ENCODE results near the gene HM13. TPM values are rescaled to one million over a fixed set of nuclear protein-coding genes. Genes with fewer than 3 reads are reported as not detected.
A peak's percentile ranks its signal among the peaks of the same experiment; 100 is the strongest.

The HM13 gene
- total RNA-seq, 1 experiment from 2014 or later: 103 TPM

- peaks cover 33% of the 10 kb centered on the region for H3K4me1 Mint-ChIP-seq
- peaks cover 8% of the 10 kb centered on the region for H3K36me3 Mint-ChIP-seq
- H3K9me3 Mint-ChIP-seq: no peaks in the 10 kb centered on the region
- ChIA-PET POLR2A (interaction anchor here (0.6 to 6.4 kb wide), 3 partner anchors 10 to 30 kb away, joined by 3 to 73 read pairs (median 9); no protein-coding TSS in a partner anchor), CTCF (interaction anchor here (0.8 to 17.0 kb wide), 4 partner anchors 10 to 43 kb away, joined by 3 to 927 read pairs (median 25); no protein-coding TSS in a partner anchor)
- peak overlapping the region; percentile 26; the same call in 1 of the 2 replicates for H3K4me3 Mint-ChIP-seq
- no peak for ATAC-seq
- TF ChIP-seq CBFB (CRISPR knock-in tag; IDR thresholded peaks at IDR 0.05; ENCODE audit: low read depth) (no peak), ZBTB43 (CRISPR knock-in tag; IDR thresholded peaks at IDR 0.05) (0 out of 2 replicates have a peak, but pooled peaks have one; percentile 24)
- peaks cover 2% of the 10 kb centered on the region; the same call in 1 of the 2 replicates for H3K27me3 Mint-ChIP-seq (ENCODE audit: low read depth)
- DNase-seq (ENCODE audit: low spot score): no peak
- peak overlapping the region; percentile 96 for H3K27ac Mint-ChIP-seq
Observed at GRCh38 chr20:31602779-31603441, 88.7 kb downstream of the HM13 start.

GRCh38 chr20:31603822-31604566, 89.8 kb downstream of the HM13 start:
- ATAC-seq: peak; percentile 43
- DNase-seq (ENCODE audit: low spot score): peak; percentile 99
- CTCF ChIA-PET: interaction anchor here (0.9 to 17.0 kb wide), 12 partner anchors 8 to 120 kb away, joined by 3 to 927 read pairs (median 8); no protein-coding TSS in a partner anchor
- peaks cover 42% of the 10 kb centered on the region for H3K4me1 Mint-ChIP-seq
- no peaks in the 10 kb centered on the region for H3K9me3 Mint-ChIP-seq
- H3K4me3 Mint-ChIP-seq: peak overlapping the region; percentile 96
- H3K27me3 Mint-ChIP-seq (ENCODE audit: low read depth): peaks cover 2% of the 10 kb centered on the region; the same call in 1 of the 2 replicates
- H3K27ac Mint-ChIP-seq: peak overlapping the region; percentile 99
- peaks cover 8% of the 10 kb centered on the region for H3K36me3 Mint-ChIP-seq
- POLR2A ChIA-PET: interaction anchor here (0.6 to 6.4 kb wide), 14 partner anchors 8 to 116 kb away, joined by 3 to 73 read pairs (median 7); no protein-coding TSS in a partner anchor
- TF ChIP-seq NFATC4 (CRISPR knock-in tag; IDR thresholded peaks at IDR 0.05) (no peak), ERG (CRISPR knock-in tag; IDR thresholded peaks at IDR 0.05) (no peak), GTF2I (CRISPR knock-in tag; conservative IDR thresholded peaks at IDR 0.05) (0 out of 2 replicates have a peak, but pooled peaks have one; percentile 3), E2F4 (CRISPR knock-in tag; IDR thresholded peaks at IDR 0.05; ENCODE audit: borderline replicate concordance, low read depth) (no peak), ATF6 (CRISPR knock-in tag; IDR thresholded peaks at IDR 0.05) (no peak), ELF4 (CRISPR knock-in tag; IDR thresholded peaks at IDR 0.05; ENCODE audit: low read depth) (no peak), FOXJ3 (CRISPR knock-in tag; IDR thresholded peaks at IDR 0.05; ENCODE audit: borderline replicate concordance) (no peak), FOXP1 (CRISPR knock-in tag; IDR thresholded peaks at IDR 0.05; ENCODE audit: borderline replicate concordance) (peak; percentile 74; the same call in 1 of the 2 replicates), NR2C2 (CRISPR knock-in tag; IDR thresholded peaks at IDR 0.05) (no peak), ATF2 (CRISPR knock-in tag; IDR thresholded peaks at IDR 0.05; ENCODE audit: borderline replicate concordance, low read depth) (0 out of 2 replicates have a peak, but pooled peaks have one; percentile 54), ZNF281 (CRISPR knock-in tag; IDR thresholded peaks at IDR 0.05) (no peak; the same call in 1 of the 2 replicates), TEAD4 (CRISPR knock-in tag; IDR thresholded peaks at IDR 0.05) (no peak), MAX (CRISPR knock-in tag; IDR thresholded peaks at IDR 0.05) (peak; percentile 57), ZNF232 (CRISPR knock-in tag; IDR thresholded peaks at IDR 0.05) (no peak), E2F1 (CRISPR knock-in tag; IDR thresholded peaks at IDR 0.05) (no peak), SMAD3 (CRISPR knock-in tag; IDR thresholded peaks at IDR 0.05; ENCODE audit: borderline replicate concordance) (no peak), ZNF121 (CRISPR knock-in tag; IDR thresholded peaks at IDR 0.05) (peak; percentile 60; the same call in 1 of the 2 replicates)

Data from WTC11 (cell line).